ENCODE data around the gene TTC4. TPM values are rescaled to one million over a fixed set of nuclear protein-coding genes. Genes with fewer than 3 reads are reported as not detected.

TTC4 gene
- total and polyA plus RNA-seq, 10 donors: 12.1 to 28.5 (median 16.8) TPM

DNA sequence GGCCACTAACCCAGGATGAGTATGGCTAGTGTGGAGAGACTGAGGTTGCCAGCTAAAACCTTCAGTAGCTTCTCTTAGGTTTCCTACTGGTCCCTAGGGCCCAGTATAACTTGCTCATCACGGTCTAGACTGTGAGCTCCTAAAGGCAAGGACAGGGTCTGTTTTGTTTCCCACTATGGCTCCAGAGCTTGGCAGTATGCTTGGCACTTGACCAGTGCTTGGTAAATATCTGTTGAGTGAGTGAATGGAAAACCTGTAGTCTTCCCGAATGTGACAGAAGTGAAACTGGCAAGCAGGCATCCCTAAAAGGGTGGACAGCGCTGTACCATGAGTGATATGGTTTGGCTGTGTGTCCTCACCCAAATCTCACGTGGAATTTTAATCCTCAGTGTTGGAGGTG is 61.8 kb downstream of the TTC4 start:
- Histone ChIP-seq H3K27me3 (replicated peaks in 1 of 7) (peaks cover 0 to 20% (median 5%) of the 10 kb centered on the region in 7 donors), H3K4me1 (peaks cover 0 to 10% (median 0%) of the 10 kb centered on the region in 6 donors), H3K36me3 (peaks cover 0 to 27% (median 0%) of the 10 kb centered on the region in 6 donors), H3K9me3 (no peaks in the 10 kb centered on the region), H3K27ac (no peak overlapping the region), H3K4me3 (no peak overlapping the region)
- intact Hi-C loops (cut with DNase I; ENCODE audit: low total_unique reads): no loop called here
- 61 to 94% (median 85%) methylated on average over 4 of the region's 4 CpGs for WGBS, 5 donors
- TF ChIP-seq, protein P1, sequence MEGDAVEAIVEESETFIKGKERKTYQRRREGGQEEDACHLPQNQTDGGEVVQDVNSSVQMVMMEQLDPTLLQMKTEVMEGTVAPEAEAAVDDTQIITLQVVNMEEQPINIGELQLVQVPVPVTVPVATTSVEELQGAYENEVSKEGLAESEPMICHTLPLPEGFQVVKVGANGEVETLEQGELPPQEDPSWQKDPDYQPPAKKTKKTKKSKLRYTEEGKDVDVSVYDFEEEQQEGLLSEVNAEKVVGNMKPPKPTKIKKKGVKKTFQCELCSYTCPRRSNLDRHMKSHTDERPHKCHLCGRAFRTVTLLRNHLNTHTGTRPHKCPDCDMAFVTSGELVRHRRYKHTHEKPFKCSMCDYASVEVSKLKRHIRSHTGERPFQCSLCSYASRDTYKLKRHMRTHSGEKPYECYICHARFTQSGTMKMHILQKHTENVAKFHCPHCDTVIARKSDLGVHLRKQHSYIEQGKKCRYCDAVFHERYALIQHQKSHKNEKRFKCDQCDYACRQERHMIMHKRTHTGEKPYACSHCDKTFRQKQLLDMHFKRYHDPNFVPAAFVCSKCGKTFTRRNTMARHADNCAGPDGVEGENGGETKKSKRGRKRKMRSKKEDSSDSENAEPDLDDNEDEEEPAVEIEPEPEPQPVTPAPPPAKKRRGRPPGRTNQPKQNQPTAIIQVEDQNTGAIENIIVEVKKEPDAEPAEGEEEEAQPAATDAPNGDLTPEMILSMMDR (IDR thresholded peaks at IDR 0.05 in 8 of 11, conservative IDR thresholded peaks at IDR 0.05 in 3 of 11): no peak
- TF ChIP-seq POLR2A (IDR thresholded peaks at IDR 0.05): no peak
- TF ChIP-seq POLR2AphosphoS5 (IDR thresholded peaks at IDR 0.05): no peak
- no peak for DNase-seq

DNA sequence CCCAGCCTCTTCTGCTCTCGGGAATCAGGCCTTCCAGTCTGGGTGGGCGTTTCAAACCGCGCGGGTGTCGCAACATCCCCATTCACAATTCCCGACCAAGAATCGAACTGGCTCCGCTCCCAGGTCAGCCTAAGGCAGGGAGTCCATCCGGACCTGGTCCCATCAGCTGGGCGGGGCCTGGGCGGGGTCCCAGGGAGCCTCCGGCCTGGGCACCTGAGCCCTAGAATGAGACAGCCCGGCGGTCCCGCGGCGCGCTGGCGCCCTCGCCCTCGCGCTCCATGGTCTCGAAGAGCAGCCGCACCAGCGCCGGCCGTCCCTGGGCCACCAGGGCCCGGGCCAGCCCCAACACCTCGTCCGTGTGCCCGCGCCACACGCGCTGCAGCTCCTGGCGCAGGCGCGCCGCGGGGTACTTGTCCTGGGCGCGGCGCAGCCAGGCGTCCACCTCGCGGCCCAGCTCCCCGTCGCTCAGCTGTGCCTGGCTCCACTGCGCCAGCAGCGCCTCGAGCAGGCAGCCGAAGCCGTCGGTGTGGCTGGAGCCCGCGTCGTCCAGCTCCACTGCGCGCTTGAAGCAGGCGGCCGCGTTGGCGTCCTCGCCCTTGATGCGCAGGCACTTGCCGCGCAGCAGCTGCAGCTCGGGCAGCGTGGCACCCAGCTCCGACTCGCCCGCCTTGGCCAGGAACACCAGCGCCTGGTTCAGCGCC is 65.5 kb downstream of the TTC4 start:
- TF ChIP-seq, protein P1 (IDR thresholded peaks at IDR 0.05 in 8 of 11, conservative IDR thresholded peaks at IDR 0.05 in 3 of 11): no peak
- TF ChIP-seq POLR2A (IDR thresholded peaks at IDR 0.05) (no peak), POLR2AphosphoS5 (IDR thresholded peaks at IDR 0.05) (no peak)
- Histone ChIP-seq H3K27ac (no peak overlapping the region), H3K36me3 (peaks cover 0 to 54% (median 7%) of the 10 kb centered on the region in 6 donors), H3K9me3 (no peaks in the 10 kb centered on the region), H3K4me3 (no peak overlapping the region), H3K27me3 (replicated peaks in 1 of 7) (peaks cover 0 to 21% (median 5%) of the 10 kb centered on the region in 7 donors), H3K4me1 (peaks cover 0 to 10% (median 0%) of the 10 kb centered on the region in 6 donors)
- no peak for DNase-seq
- intact Hi-C loops (cut with DNase I; ENCODE audit: low total_unique reads): no loop called here
- 44 to 79% (median 59%) methylated on average over 56 to 74 of the region's 74 CpGs for WGBS, 5 donors

DNA sequence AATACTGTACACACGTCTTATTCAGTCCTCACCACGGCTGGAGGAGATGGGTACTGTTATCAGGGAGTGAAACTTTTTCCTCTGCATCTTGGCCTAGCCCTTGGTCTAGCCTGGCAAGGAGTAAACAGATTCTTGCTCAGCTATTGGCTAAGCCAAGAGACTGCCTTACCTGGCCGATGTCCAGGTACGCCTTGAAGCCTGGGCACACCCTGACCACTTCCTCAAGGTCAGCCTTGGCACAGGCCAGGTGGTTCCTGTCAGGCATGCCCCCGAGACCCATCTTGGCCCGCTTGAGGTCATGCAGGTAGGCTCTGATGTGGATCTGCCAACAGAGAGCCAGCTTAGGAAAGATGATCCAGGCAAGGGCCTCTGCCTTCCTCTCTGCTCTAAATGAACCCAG is 66.5 kb downstream of the TTC4 start:
- WGBS, 5 donors: 74 to 85% (median 77%) methylated on average over 6 of the region's 6 CpGs
- Histone ChIP-seq H3K27me3 (replicated peaks in 1 of 7) (peaks cover 0 to 26% (median 5%) of the 10 kb centered on the region in 7 donors), H3K4me1 (peaks cover 0 to 10% (median 0%) of the 10 kb centered on the region in 6 donors), H3K27ac (no peak overlapping the region), H3K9me3 (no peaks in the 10 kb centered on the region), H3K36me3 (peaks cover 0 to 64% (median 7%) of the 10 kb centered on the region in 6 donors), H3K4me3 (no peak overlapping the region)
- no peak for DNase-seq
- intact Hi-C loops (cut with DNase I; ENCODE audit: low total_unique reads): no loop called here
- TF ChIP-seq POLR2AphosphoS5 (IDR thresholded peaks at IDR 0.05) (no peak), POLR2A (IDR thresholded peaks at IDR 0.05) (no peak)
- TF ChIP-seq, protein P1 (IDR thresholded peaks at IDR 0.05 in 8 of 11, conservative IDR thresholded peaks at IDR 0.05 in 3 of 11): no peak

DNA sequence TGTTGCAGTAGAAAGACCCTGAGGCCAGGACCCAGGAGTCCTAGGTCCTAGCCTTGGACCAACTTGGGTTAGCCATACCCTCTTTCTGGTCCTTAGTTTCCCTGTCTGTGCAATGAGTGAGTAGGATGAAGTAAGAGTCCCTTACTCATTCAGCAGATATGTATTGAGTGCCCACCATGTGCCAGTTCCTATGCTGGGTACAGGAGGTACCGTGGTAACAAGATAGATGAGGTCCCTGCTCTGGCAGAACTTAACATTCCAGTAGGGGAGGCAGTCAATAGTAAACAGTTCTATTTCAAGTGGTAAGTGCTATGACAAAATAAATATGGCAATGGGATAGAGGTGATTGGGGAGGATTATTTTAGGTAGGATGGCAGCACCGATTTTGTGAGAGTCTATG is 66.9 kb downstream of the TTC4 start:
- Histone ChIP-seq H3K27ac (no peak overlapping the region), H3K9me3 (no peaks in the 10 kb centered on the region), H3K36me3 (peaks cover 0 to 69% (median 7%) of the 10 kb centered on the region in 6 donors), H3K4me1 (peaks cover 0 to 10% (median 0%) of the 10 kb centered on the region in 6 donors), H3K4me3 (no peak overlapping the region), H3K27me3 (replicated peaks in 1 of 7) (peaks cover 0 to 27% (median 5%) of the 10 kb centered on the region in 7 donors)
- 82 to 91% (median 88%) methylated on average over 2 of the region's 2 CpGs for WGBS, 5 donors
- DNase-seq: no peak
- intact Hi-C loops (cut with DNase I; ENCODE audit: low total_unique reads): no loop called here
- TF ChIP-seq POLR2A (IDR thresholded peaks at IDR 0.05): no peak
- TF ChIP-seq, protein P1 (IDR thresholded peaks at IDR 0.05 in 8 of 11, conservative IDR thresholded peaks at IDR 0.05 in 3 of 11): no peak
- TF ChIP-seq POLR2AphosphoS5 (IDR thresholded peaks at IDR 0.05): no peak

Data from spleen (tissue), 11 donors.